ENCODE data around the gene SLX4. TPM values are rescaled to one million over a fixed set of nuclear protein-coding genes. Genes with fewer than 3 reads are reported as not detected.
A peak's percentile ranks its signal among the peaks of the same experiment; 100 is the strongest.

SLX4 gene
- total RNA-seq, 1 experiment from 2014 or later, result 7.0 TPM

GRCh38 chr16:3610698-3611145 lies 684 bp downstream of the SLX4 start:
- Histone ChIP-seq H3K27me3 (ENCODE audit: insufficient read depth, low read length) (no peaks in the 10 kb centered on the region), H4K20me1 (ENCODE audit: insufficient read depth) (no peaks in the 10 kb centered on the region), H3K27ac (ENCODE audit: low read depth, low read length) (peak overlapping the region; percentile 84), H3K36me3 (ENCODE audit: control insufficient read depth in 1 of 2, insufficient read depth in 2 of 2, low read length in 2 of 2) (peaks cover 0 to 9% of the 10 kb centered on the region in 2 experiments; a peak in 2 of 4 replicates), H3K9me3 (ENCODE audit: control insufficient read depth in 1 of 2, insufficient read depth in 1 of 2, low read depth in 1 of 2, low read length in 2 of 2) (no peaks in the 10 kb centered on the region), H3K4me2 (ENCODE audit: low read length) (peak overlapping the region; percentile 89), H3K4me3 (replicated peaks in 1 of 2; ENCODE audit: low read depth in 1 of 2, low read length in 2 of 2) (peak overlapping the region; percentile 92 to 97), H3K79me2 (ENCODE audit: insufficient read depth, low read length) (peaks cover 42% of the 10 kb centered on the region), H2AFZ (ENCODE audit: low read depth, low read length, poor library complexity, severe bottlenecking) (no peak overlapping the region), H3K4me1 (ENCODE audit: control insufficient read depth in 1 of 2, insufficient read depth in 2 of 2, low read length in 2 of 2) (peaks cover 5 to 14% of the 10 kb centered on the region in 2 experiments; a peak in 3 of 4 replicates), H3K9ac (ENCODE audit: low read length) (peak overlapping the region; percentile 78), H3K9me2 (ENCODE audit: insufficient read depth) (no peaks in the 10 kb centered on the region)
- intact Hi-C loops (cut with micrococcal nuclease), result no loop called here
- ATAC-seq, result no peak; the same call in 1 of the 2 replicates
- ChIA-PET POLR2A (no interaction called here), RAD21 (ENCODE audit: low non-redundant PET in 1 of 2, low total read pairs in 2 of 2, uncharacterized antibody in 2 of 2, unreplicated experiment in 2 of 2) (no interaction called here), CTCF (no interaction called here)
- DNase-seq (ENCODE audit: low read depth, low spot score), result no peak
- TF ChIP-seq YY1 (IDR thresholded peaks at IDR 0.05; ENCODE audit: extremely low read depth, insufficient replicate concordance, low read depth, low read length), result no peak
- TF ChIP-seq CTCF (IDR thresholded peaks at IDR 0.05 in 2 of 3, conservative IDR thresholded peaks at IDR 0.05 in 1 of 3; ENCODE audit: borderline replicate concordance in 1 of 3, insufficient read depth in 1 of 3, low read depth in 2 of 3, low read length in 2 of 3), result no peak
- TF ChIP-seq SIN3A (IDR thresholded peaks at IDR 0.05; ENCODE audit: low read depth), result no peak
- TF ChIP-seq JUND (IDR thresholded peaks at IDR 0.05), result no peak
- no peak for TF ChIP-seq TCF7L2 (IDR thresholded peaks at IDR 0.05; ENCODE audit: borderline replicate concordance, extremely low read depth, insufficient read depth, insufficient read length)
- no peak for TF ChIP-seq MAX (IDR thresholded peaks at IDR 0.05)
- no peak for TF ChIP-seq FOSL1 (IDR thresholded peaks at IDR 0.05; ENCODE audit: low read depth)
- TF ChIP-seq EZH2phosphoT487 (IDR thresholded peaks at IDR 0.05; ENCODE audit: borderline replicate concordance), result no peak
- no peak for TF ChIP-seq REST (IDR thresholded peaks at IDR 0.05; ENCODE audit: low read depth)
- no peak for TF ChIP-seq SRF (IDR thresholded peaks at IDR 0.05; ENCODE audit: low read depth)
- no peak for TF ChIP-seq RAD21 (IDR thresholded peaks at IDR 0.05; ENCODE audit: low read depth)
- no peak for TF ChIP-seq ATF3 (IDR thresholded peaks at IDR 0.05)
- no peak for TF ChIP-seq ELF1 (IDR thresholded peaks at IDR 0.05; ENCODE audit: borderline replicate concordance, low read depth)
- no peak for TF ChIP-seq ZNF274 (IDR thresholded peaks at IDR 0.05; ENCODE audit: low read depth, low read length)
- no peak for TF ChIP-seq EZH2 (IDR thresholded peaks at IDR 0.05)
- BruUV-seq (replicated peaks), result no TSS peak
